Activated effector memory CD4-positive, alpha-beta T cell treated with Interleukin-2 at 50 U/mL for 16 hours (primary cell): ENCODE results near the gene NEK1.
"Not testable (repeated sequence)": the region's sequence is repeated elsewhere in the genome, so short reads cannot be mapped to it uniquely, and the experiment has no call there.

ENCODE experiments used
- DNase-seq: peaks from one replicate; pipeline ENCODE4 v3.0.0-alpha.2; 2020

The NEK1 gene

DNA sequence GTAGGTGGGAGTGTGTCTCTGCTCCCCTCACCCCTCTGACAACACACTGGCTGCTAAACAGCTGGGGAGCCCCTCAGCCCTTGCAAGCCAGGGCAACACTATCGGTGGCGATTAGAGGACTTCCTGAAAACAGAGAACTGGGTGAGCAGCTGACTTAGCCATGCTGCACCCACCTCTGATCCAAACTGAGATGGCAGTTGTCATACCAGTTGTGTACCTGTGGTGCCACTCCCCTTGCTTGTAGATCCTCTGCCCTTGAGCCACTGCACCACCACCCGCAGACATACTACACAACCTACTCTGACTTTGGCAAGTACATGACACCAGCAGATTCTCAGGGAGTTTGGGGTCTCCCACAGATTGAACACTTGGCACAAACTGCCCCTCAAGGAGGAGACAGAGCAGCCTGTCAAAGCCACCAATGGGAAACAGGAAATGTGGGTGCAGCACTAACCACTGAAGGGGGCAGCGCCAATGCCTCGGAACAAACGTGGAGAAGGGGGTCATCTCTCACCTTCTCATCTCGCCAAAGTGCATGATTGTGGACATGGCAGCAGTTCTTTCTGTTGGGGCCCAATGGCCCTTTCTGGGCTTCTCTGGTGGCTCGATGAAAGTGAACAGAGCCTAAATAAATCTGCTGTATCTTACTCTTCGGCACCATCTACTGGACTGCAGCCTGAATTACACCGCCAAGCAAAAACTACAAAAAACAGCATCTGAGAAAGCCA is 119.8 kb downstream of the NEK1 start:
- no peak for DNase-seq

DNA sequence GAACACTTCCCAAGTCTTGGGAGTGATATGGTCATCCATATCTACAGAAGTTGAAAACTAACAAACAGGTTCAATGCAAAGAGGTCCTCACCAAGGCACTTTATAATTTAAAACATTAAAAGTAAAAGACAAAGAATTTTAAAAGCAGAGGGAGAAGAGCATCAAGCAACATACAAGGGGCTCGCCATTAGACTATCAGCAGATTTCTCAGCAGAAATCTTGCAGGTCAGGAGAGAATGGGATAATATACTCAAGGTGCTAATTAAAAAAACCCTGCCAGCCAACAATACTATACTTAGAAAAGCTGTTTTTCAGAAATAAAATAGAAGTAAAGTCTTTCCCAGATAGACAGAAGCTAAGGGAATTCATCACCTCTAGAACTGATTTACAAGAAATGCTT is 121.2 kb downstream of the NEK1 start:
- no peak for DNase-seq

DNA sequence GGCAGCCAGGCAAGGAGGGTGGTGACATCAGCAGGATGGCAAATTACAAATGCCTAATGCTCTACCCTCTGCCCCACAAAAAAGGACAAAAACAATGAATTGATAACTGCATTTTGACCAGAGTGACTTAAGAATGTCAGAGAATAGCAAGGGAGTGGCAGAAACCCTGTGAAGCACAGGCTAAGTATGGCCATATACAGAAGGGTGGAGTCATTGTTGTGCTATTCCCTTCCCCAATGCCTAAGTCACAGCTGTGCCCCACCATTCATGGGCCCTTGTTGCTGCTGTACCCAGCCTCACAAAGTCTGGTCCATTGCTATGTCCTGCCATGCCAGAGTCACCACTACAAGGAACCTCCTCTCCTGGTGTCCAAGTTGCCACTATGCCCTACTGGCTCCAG is 123.1 kb downstream of the NEK1 start:
- DNase-seq: no peak

DNA sequence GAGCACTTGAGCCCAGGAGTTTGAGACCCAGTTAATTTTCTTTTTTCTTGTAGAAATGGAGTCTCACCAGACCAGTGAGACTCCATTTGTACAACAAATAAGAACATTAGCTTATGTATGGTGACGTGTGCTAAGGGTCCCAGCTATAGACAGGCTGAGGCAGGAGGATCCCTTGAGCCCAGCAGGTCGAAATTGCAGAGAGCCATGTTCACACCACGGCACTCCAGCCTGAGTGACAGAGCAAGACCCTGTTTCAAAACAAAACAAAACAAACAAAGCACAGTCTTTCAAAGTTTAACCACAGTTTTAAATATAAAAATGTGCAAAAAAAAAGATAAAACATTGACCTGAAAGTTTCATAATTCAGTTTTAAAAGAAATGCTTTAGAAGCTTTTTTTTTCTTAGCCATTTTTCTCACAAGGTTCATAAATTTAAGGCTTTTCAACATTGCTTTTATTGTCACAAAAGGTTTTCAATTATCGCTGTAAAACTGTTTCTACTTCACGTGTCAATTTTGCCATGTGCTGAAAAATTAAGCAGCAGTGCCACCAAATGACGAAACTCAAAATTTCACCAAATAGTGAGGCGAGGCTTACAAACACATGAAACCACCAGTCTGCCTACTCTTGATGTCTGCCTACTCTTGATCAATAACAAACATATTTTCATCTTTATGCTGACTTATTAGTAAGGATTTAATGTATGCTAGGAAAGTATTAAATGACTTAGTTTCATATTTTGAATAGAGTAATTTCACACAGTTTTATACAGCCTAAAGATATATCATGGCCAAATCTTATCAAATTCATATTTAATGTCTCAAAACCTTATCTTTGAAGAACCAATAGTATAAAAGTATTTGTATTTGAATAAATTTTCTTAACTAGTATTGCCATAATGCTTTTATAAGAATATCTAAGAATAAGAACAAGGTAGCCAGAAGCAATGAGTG is 126.3 kb downstream of the NEK1 start:
- no peak for DNase-seq

DNA sequence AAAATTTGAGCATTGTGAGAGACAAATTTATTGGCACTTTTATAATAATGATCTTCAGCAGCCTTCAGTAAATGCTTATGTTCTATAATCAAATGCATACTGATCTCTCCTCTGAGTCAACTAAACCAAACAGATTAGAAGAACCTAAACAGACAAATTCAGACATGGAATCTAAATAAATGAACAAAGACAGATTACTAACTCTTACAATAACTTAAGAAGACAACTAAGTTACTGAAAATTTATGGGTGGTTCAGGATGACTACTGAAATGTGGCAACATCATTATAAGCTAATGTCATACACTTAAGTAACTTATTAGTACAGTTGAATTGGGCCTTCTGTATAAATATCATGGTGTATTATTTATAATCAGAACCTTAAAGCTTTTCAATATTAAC is 127.3 kb downstream of the NEK1 start:
- DNase-seq: no peak

DNA sequence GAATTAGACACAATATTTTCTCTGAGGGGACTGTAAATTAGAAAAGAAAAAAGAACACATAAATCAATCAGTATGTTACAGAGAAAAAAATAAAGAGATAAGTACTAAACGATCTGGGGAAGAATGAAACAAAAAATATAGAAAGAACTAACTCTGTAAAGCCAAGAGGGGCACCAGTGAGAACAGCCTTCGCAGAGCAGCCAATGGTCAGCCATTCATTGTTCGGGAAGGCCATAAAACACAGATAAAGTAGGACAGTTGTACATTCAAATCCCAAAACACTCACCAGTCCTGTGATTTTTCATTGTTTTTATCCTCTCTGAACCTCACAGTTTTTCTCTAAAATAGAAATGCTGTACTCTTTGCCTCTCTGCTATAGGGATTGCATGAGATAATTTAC is 127.9 kb downstream of the NEK1 start:
- no peak for DNase-seq

DNA sequence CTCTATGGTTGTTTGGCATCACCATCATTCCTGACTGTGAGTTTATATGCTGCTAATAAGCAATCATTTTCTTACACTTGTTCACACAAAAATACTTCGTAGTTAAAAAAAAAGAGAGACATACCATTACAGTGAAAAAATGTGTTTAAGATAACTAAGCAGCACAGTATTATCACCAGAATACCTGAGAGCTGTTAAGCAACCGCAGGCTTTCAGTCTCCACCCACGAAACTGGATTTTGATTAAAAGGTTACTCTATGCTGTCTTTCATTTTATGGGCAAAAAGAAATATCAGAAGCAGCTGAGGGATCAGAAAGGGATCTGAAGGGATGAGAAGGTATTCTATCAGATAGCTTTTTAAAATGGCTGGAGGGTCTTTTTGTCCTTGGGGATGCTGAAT is 148.3 kb downstream of the NEK1 start:
- no peak for DNase-seq

DNA sequence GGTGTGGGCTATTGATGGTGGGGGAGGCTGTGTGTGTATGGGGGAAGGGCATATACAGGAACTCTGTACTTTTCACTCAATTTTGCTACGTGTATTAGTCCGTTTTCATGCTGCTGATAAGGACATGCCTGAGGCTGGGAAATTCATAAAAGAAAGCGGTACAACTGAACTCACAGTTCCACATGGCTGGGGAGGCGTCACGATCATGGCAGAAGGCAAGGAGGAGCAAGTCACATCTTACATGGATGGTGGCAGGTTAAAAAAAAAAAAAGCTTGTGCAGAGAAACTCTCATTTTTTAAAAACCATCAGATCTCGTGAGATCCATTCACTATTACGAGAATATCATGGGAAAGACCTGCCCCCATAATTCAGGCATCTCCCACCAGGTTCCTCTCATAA is 152.3 kb downstream of the NEK1 start:
- no peak for DNase-seq

DNA sequence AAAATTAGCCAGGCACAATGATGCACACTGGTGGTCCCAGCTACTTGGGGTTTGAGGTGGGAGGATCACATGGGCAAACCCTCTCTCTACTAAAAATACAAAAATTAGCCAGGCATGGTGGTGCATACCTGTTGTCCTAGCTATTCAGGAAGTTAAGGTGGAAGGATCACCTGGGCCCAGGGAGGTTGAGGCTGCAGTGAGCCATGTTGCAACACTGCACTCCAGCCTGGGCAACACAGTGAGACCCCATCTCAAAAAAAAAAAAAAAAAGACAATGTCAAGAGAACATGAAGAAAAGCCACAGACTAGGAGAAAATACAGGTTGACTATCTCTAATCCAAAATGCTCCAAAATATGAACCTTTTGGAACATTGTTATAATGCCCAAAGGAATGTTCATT is 153.8 kb downstream of the NEK1 start:
- DNase-seq: no peak

DNA sequence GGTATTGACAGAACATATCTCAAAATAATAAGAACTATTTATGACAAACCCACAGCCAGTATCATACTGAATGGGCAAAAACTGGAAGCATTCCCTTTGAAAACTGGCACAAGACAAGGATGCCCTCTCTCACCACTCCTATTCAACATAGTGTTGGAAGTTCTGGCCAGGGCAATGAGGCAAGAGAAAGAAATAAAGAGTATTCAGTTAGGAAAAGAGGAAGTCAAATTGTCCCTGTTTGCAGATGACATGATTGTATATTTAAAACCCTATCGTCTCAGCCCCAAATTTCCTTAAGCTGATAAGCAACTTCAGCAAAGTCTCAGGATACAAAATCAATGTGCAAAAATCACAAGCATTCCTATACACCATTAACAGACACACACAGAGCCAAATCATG is 159.7 kb downstream of the NEK1 start:
- DNase-seq: not testable (repeated sequence)

DNA sequence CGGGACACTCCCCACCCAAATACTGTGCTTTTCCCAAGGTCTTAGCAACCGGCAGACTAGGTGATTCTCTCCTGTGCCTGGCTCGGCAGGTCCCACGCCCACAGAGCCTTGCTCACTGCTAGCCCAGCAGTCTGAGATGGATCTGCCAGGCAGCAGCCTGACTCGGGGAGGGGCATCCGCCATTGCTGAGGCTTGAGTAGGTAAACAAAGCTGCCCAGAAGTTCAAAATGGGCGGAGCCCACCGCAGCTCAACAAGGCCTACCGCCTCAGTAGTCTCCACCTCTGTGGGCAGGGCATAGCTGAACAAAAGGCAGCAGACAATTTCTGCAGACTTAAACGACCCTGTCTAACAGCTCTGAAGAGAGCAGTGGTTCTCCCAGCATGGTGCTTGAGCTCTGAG is 163.4 kb downstream of the NEK1 start:
- not testable (repeated sequence) for DNase-seq

DNA sequence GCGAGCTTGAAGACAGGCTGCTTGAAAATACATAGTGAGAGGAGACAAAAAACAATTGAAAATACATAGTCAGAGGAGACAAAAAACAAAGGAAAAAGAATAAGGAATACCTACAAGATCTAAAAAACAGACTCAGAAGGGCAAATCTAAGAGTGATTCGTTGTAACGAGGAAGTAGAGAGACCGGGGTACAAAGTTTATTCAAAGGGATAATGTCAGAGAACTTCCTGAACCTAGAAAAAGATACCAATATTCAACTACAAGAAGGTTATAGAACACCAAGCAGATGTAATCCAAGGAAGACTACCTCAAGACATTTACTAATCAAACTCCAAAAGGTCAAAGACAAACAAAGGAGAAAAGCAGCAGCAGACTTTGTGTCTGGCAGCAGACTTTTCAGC is 165.6 kb downstream of the NEK1 start:
- DNase-seq: no peak

DNA sequence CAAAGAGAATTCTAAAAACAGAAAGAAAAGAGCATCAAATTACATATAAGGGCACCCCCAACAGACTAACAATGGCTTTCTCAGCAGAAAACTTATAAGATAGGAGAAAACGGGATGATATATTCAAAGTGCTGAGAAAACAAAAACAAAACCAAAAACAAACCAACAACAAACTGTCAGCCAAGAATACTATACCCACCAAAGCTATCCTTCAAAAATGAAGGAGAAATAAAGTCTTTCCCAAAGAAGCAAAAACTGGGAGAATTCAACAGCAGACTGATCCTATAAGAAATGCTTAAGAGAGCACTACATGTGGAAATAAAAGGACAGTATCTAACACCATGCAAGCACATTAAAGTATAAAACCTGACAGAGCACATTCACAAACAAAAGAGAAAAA is 168.6 kb downstream of the NEK1 start:
- no peak for DNase-seq

DNA sequence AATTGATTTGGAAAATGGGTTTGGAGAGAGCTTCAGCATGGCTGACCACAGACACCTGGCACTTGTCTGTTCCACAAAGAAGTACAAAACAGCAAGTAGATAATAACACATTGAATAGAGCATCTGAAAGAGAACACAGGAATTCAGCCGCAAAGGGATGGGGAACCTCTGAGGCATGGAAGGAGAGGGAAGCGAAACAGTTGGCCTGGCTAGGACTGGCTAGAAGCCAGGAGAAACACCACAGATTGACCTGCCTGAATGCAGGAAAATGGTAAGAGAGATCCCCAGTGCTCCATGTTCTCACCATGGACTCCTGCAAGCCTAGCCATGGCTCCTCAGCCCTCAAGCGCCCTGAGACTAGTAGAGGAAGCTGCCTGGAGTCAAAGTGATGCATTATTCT is 171.9 kb downstream of the NEK1 start:
- no peak for DNase-seq

DNA sequence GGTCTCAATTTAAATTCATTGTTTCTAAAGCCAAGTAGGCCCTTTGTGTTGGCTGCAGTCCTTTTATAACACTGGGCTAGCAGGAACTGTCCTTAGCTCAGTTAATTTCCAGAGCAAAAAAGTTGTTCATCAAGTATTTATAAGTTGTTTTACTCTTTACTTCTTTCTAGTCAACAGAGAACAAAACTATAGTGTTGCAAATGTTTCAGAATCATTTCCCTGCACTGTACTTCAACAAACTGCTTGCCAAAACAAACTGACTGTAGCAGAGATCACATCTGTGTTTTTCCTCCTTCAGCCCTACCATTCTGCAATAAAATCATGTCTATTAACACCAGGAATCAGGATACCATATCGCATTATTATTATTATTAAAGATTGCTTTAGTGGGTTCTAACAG is 173.1 kb downstream of the NEK1 start:
- DNase-seq: no peak

DNA sequence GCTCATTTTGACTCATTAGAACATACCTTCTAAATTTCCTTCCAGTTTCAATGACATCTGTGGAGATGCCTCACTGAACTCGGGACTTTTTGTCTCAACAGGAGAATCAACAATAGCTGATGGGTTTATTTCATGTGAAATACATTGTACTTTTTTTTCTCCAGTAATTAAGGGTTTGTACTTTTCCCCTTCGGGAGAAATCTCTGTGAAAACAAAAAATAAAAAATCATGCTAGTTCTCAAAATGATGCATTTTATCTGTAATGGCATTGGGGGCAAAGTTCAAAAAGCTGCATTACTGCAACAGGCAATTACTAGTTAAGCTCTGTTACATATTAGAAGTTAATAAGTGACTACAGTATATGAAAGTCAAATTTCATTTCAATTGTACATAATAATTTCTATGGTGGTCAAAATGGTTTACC is 174.3 kb downstream of the NEK1 start:
- DNase-seq: no peak

DNA sequence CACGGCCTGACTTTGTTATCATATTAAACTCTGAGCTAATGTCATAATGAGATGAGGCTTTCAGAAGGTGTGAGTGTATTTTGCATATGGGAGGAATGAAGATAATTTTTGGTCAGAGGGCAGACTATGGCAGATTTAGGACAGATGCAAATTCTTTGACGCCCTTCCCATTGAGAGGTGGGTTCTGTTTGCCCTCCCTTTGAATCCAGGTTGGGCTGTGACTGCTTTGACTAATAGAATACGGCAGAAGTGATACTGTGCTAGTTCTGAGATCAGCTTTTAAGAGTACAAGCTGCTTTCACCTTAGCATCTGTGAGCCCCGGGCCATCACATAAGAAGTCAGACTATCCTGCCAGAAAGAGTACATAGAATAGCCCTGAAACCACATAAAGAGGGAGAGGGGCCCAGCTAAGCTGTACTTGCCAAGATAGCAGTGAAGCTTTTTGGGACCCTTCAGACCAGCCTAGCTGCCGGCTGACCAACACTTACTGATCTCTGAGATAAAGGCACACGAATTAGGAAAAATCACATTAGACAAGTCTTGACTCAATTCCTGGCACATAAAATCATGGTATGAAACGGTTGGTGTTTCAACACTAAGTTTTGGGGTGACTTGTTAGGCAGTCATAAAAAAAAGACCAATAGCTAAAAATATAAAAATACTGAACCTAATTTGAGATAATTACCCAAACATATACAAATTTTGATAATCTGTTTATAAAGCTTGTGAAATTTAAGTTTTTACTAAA is 174.9 kb downstream of the NEK1 start:
- DNase-seq: no peak

DNA sequence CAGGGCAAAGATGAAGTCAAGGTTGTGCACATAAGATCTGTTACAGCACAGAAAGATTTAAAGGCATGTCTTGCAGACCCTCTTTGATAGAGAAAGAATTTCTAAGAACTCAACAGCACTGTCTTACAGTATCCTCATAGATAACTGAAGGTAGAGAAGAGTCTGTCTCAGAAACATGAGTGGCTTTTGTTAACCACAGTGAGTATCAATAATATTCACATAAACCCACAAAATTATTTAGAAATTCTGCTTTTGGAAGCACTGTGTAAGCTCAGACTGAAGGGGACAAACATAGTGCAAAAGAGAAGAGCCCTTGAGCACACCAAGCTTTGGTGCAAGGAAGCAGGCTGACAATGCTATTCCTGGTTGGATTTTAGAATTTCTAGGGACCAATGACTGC is 175.6 kb downstream of the NEK1 start:
- DNase-seq: no peak

DNA sequence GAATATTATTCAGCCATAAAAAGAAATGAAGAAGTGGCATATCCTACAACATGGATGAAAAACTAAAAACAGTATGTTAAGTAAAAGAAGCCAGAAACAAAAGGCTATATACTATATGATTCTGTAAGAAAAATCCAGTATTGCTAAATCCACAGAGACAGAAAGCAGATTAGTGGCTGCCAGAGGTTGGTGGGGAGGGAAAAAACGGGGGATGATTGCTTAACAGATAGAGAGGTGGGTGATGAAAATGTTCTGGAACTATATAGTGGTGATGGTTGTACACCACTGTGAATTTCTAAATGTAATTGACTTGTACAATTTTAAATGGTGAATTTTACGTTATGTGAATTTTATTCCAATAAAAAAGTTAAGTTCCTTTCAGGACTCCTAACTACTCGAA is 184.0 kb downstream of the NEK1 start:
- DNase-seq: no peak

DNA sequence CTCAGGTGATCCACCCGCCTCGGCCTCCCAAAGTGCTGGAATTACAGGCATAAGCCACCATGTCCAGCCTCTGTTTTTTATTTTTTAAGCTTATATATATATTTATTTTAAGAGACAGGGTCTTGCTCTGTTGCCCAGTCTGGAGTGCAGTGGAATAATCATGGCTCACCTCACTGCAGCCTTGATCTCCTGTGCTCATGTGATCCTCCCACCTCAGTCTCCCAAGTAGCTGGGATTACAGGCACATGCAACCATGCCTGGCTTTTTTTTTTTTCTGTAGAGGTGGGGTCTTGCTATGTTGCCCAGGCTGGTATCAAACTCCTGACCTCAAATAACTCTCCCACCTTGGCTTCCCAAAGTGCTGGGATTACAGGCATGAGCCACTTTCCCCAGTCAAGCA is 184.7 kb downstream of the NEK1 start:
- not testable (repeated sequence) for DNase-seq

DNA sequence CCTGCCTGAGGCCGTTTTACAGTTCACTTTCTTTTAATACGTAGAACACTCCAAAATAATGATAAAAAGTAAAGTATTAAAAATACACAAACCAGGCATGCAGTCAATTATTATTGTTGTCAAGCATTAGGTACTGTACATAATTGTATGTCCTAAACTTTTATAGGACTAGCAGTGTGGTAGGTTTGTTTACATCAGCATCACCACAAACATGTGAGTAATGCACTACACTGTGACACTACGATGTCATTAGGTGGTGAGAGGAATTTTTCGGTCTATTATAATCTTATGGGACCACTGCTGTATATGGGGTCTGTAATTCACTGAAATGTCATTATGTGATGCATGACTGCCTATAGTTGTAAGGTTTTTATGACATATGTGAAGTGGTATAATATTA is 192.1 kb downstream of the NEK1 start:
- DNase-seq: no peak

DNA sequence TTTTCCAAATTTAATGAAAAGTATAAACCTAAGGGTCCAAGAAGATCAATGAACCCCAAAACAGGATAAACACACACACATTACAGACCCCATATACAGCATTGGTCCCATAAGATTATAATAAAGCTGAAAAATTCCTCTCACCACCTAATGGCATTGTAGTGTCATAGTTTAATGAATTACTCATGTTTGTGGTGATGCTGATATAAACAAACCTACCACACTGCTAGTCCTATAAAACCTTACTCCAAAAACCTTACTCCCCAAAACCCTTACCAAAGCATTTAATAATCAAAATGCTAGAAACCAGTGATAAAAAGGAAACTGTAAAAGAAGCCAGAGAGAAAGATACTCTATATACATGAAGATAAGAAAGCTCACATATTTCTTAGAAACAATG is 193.5 kb downstream of the NEK1 start:
- DNase-seq: no peak

DNA sequence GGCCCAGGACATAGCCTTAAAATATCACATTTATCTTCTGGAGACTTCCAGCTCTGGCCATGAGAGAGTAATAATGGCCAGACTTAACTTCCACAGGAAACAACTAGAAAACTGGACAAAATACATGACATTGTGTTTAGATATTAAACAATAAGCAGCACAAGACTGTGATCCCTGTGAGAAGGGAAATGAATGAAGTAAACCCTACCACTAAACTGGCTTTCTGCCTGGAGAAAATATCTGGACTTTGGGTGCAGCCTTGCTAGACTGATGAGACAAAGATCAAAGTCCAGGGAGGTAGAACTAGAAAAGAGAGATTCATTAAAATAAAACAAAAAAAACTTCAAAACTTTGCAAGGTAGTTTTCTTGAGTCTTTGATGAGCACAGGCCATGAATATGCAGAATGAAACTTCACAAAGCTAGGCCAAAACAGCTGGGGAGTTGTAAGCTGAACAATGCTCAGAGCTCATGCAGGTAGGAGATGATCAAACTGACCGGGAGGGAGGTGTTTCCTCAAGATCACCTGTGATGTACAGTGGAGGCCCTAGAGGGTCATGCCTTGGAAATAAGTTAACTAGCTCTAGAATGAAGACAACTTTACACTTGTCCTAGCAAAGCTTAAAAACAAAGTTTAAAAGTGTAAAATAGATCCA is 194.6 kb downstream of the NEK1 start:
- DNase-seq: no peak
